HG02973 (cell line): ENCODE measurements around the gene NOP9.

Experiments used
- ATAC-seq: cut with Tn5 transposase; IDR thresholded peaks from one replicate; pipeline ENCODE4 v1.9.1; 2021; ENCODE audit warnings: moderate library complexity; ENCODE audit not compliant: unreplicated experiment

Gene NOP9

GRCh38 chr14:24262821-24263733, 36.6 kb upstream of the NOP9 start, which contains the start of gene TGM1:
TSS of gene TGM1 (minus strand) at chr14:24263177. CDS start at chr14:24262352, 825 bp downstream.
- no peak for ATAC-seq

- ATAC-seq = no peak
Observed at GRCh38 chr14:24263848-24264247, 35.8 kb upstream of the NOP9 start.

DNA sequence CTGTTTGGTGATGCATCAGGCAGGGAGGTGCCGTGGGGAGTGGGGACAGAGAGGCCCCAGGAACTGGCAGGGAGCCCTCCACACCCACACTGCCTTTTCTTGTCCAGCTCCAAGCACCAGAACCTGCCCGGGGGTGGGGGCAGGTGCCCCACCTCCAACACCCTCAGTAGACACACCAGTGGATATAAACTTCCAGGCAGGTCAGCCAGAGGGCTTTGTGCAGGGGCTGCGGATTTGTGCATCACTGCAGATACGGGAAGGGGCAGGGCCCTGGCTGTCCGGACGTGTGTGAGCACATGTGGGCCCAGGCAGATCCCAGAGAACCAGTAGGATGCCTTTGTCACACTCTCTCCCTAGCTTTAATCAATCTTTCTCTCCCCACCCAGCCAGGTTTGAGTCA, 35.4 kb upstream of the NOP9 start:
- ATAC-seq = no peak

GRCh38 chr14:24266344-24267244, 33.1 kb upstream of the NOP9 start:
- no peak for ATAC-seq

DNA sequence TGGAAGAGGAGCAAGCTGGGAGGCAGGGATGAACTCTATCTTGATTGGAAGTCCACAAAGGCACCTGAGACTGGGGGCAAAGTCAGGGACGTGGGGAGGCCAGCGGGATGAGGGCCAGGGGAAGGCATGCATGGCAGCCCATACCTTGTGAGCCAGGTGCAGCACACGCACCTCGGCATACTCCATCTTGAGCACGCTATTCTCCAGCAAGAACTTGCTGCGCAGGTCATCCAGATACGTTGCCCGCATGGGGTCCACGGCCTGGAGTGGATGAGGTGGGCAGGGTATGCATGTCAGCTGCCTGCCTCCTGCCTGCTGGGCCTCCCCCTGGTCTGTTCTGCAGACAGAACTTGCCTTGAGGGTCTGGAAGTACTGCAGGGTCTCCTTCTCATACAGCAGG, 32.1 kb upstream of the NOP9 start:
- no peak for ATAC-seq

DNA sequence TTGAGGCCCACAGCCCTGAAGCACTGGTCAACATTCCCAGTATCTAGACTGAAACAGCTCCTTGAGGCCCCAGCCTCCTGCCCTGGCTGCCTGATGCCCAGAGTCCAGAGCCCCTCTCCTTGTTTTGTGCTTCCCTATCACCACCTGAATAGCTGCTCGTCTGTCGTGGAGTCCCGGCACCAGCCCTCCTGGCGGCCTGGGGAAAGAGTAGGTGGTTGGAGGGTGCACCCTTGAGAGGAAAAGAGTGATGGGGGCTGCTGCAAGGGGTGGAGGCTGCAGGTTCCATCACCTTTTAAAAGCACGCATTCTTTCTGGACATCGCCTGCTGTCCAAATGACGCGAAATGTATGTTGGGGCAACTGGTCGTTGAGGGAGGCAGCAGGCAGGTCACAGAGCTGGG, 31.4 kb upstream of the NOP9 start:
- no peak for ATAC-seq

GRCh38 chr14:24269368-24269767, 30.3 kb upstream of the NOP9 start:
- ATAC-seq = no peak

DNA sequence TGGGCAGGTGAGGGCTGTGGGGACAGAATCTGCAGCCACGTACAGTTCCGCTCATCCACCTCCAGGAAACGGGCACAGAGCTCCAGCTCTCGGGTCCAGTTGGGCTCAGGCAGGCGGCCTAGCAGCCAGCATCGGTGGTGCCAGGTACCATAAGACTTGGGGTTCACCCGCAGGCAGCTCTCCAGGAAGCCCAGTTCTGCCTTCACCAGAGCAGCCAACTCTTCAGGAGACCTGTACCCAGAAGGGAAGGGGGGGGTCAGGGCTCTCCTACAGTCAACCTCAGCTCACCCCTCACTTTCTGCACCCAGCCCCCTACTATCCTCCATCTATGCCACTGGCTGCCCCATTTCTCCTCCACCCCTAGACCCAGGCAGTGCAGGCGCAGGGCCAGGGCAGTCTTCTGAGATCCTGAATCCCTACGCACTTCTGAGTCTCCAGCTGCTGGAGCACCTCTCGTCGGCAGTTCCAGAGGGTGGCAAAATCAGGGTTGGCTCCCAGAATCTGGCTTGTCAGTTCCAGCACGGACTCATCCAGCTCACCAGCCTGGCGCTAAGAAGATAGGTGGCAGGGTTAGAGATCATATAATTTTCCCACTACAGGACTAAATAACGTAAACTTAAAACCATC, 29.6 kb upstream of the NOP9 start:
- ATAC-seq = no peak

DNA sequence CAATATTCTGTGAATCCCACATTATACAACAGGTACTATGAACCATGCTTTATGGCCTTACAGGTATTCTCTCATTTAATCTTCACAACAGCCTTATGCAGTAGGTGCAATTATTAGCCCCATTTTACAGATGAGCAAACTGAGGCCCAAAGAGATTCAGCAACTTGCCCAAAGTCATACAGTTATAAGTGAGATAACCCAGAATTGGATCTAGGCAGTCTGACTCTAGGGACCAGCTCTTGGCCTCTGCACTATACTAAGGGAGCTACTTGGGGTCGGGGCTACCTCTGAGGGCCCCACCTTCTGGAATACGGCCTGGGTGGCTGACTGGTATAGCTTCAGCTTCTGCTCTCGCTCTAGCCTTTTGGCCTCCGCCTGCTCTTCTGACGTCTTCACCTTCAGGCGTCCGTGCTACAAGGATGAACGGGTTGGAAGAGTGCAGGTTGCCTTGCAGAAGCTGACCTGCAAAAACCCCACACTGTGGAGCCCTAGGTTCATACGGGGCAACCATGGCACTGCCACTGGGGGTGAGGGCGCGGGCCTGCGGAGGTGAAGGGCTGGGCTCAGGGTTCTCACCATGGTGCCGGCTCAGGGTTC, 29.0 kb upstream of the NOP9 start:
- no peak for ATAC-seq

DNA sequence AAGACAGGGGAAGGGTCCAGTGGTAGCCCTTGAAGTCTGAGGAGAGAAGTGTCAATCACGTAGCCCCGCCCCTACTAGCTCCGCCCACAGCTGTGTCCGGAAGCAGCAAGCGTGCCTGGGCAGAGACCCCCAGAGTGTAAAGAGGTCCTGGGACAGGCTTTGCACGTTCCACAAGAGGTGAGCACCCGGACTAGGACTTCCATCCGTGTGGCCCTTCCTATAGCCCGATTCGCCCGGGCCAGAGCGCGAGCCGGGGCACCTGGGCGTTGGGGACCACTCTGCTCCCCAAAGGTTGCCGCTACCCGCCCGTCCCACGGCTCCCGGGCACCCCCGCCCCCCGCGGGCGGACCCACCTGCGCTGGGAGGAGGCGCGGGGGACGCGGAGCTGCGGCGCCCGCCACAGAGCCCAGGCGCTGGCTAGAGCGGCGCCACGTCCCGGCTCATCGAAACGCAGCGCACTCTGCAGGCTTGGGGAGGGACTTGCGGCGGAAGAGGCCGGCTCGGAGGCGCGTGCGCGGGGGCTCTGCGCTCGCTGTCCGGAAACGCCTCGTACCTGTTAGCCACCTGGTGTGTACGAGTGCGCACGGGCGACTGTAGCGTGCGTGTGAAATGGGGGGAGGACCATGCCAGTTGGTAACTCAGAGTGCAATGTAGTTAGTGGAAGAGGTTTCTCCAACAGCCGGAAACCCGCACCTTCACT, 28.4 kb upstream of the NOP9 start, which contains the start of gene RABGGTA:
TSS of gene RABGGTA (minus strand) at position 464 of the 700 bp plus-strand sequence. CDS start 482 bp downstream, outside the sequence.
- ATAC-seq = peak; percentile 81

GRCh38 chr14:24271834-24272263, 27.8 kb upstream of the NOP9 start:
- no peak for ATAC-seq

DNA sequence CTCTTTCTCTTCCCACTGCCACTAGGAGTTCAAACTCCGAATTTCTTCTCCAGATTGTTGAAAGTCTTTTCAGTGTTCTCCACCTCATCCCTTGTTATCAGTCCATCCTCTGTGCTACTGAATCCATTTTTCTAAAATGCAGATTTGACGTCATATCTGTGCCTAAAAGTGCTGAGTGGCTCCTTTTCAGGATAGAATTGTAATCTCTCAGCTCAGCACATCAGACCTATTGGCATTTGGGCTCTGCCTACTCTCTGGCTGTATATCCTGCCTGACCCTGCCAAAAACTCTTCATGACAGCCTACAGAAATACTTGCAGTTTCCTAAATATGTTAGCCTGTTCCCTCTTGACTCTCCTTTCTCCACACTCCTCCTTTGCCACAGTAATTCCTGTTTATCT, 27.2 kb upstream of the NOP9 start:
- ATAC-seq = no peak

DNA sequence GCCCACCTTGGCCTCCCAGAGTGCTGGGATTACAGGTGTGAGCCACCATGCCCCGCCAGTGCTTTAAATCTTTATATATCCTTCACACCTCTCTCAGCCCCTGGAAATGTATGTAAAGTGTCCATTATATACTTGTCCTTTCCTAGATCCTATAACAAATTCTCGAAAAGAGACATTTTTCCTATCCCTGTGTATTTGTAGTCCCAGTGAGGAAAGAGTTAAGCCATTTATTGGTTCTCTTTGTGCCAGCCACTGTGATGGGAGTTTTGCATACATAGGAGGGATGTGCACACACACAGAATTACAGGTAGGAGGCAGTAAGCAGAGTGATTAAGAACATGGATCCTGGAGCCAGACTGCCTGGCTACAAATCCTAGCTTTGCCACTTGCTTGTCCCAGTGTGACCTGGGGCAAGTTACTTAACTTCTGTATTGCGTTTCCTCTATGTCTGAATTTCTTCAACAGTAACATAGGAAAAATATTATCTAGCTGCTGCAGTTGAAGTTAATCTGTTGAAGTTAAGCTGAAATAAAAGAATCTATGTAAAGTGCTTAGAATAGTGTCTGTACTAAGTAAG, 26.1 kb upstream of the NOP9 start:
- no peak for ATAC-seq

DNA sequence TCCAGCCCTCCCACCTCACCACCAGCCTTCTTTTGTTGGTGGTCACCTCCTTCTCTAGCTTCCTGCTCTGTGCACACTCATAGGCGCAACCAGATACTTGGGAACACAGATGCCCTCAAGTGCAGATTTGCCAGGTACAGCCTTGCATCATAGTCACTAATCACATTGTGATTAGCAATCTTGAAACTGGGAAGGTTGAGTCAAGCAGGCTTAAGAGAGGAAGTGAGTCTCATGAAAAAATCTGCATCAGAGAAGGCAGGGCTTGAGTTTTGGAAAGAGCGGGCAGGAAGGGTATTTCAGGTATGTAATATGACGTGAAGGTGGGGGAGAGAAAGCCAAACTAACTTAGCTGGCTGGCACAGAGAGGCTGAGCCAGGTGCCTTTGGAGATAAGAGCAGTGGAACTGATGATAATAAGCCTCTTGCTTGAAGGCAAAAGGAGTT, 25.5 kb upstream of the NOP9 start:
- ATAC-seq = peak; percentile 44

DNA sequence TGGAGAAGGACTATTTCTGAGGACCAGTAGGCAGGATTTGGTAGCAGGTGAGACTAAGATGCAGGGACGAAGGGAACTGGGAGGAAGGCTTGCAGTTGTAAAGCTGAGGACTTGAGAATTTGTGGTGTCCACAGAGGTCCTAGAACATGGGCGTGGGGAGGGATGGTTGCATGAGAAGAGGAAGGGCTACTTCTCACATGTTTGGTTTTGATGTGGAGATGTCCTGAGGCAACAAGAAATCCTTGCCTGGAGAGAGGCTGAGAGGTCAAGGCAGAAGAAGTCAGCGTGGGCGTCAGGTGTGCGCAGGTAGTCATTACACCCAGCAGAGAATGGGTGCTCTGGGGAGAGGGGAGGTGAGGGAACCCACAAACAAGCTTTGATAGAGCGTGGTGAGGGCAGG, 22.6 kb upstream of the NOP9 start:
- no peak for ATAC-seq

- ATAC-seq = no peak
Observed at GRCh38 chr14:24277606-24278321, 21.9 kb upstream of the NOP9 start.

GRCh38 chr14:24278424-24278823, 21.2 kb upstream of the NOP9 start:
- no peak for ATAC-seq

GRCh38 chr14:24279301-24280186, 20.1 kb upstream of the NOP9 start:
- no peak for ATAC-seq
